ENCODE measurements around the gene SRGAP3.

DNA sequence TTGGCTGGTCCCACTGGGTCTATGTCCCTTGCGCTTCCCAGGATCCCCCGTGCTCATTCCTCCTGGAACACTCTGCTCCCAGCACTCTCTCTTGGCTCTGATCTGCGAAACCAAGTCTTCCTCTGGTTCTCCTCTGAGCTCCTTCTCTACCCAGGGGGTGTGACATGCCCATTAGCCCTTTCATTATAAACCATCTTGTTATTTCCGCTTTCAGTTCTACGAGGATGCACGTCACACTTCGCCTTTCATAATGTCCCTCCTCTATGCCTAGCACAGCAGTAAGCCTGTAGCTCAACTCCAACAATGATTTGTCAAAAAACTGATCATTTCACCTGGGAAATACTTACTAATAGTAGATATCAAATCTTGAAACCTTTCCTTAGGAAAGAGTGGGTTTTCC is 234.2 kb downstream of the SRGAP3 start:
- TF ChIP-seq, protein P1, sequence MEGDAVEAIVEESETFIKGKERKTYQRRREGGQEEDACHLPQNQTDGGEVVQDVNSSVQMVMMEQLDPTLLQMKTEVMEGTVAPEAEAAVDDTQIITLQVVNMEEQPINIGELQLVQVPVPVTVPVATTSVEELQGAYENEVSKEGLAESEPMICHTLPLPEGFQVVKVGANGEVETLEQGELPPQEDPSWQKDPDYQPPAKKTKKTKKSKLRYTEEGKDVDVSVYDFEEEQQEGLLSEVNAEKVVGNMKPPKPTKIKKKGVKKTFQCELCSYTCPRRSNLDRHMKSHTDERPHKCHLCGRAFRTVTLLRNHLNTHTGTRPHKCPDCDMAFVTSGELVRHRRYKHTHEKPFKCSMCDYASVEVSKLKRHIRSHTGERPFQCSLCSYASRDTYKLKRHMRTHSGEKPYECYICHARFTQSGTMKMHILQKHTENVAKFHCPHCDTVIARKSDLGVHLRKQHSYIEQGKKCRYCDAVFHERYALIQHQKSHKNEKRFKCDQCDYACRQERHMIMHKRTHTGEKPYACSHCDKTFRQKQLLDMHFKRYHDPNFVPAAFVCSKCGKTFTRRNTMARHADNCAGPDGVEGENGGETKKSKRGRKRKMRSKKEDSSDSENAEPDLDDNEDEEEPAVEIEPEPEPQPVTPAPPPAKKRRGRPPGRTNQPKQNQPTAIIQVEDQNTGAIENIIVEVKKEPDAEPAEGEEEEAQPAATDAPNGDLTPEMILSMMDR (IDR thresholded peaks at IDR 0.05), result no peak
- TF ChIP-seq POLR2AphosphoS5 (IDR thresholded peaks at IDR 0.05) (no peak), POLR2A (IDR thresholded peaks at IDR 0.05) (no peak), EP300 (IDR thresholded peaks at IDR 0.05) (no peak)
